GM21447 (cell line): ENCODE results near the gene SNTB2.

Experiments
- ATAC-seq: cut with Tn5 transposase; IDR thresholded peaks from one replicate; pipeline ENCODE4 v1.9.1; 2021; ENCODE audit not compliant: unreplicated experiment

SNTB2 gene

GRCh38 chr16:69338557-69339288 is 151.8 kb downstream of the SNTB2 start:
- ATAC-seq: no peak

GRCh38 chr16:69339289-69340094 is 152.5 kb downstream of the SNTB2 start, which contains the start of the genes COG8 and NIP7:
TSS of gene COG8 (minus strand) at chr16:69339564. CDS start at chr16:69339552, 12 bp downstream.
TSS of gene NIP7 (plus strand) at chr16:69339772. CDS start at chr16:69339830, 58 bp downstream.
- ATAC-seq: peak; percentile 93

- ATAC-seq: no peak
These were observed 153.2 kb downstream of the SNTB2 start for GRCh38 chr16:69340095-69340644.

GRCh38 chr16:69344171-69344570 is 157.2 kb downstream of the SNTB2 start:
- no peak for ATAC-seq

GRCh38 chr16:69345923-69346322 is 159.0 kb downstream of the SNTB2 start:
- no peak for ATAC-seq

- ATAC-seq: no peak
These were observed 159.7 kb downstream of the SNTB2 start for GRCh38 chr16:69346683-69347082.

GRCh38 chr16:69348222-69348621 is 161.3 kb downstream of the SNTB2 start:
- no peak for ATAC-seq

- ATAC-seq: no peak
These were observed 162.6 kb downstream of the SNTB2 start for GRCh38 chr16:69349536-69349935.

- no peak for ATAC-seq
These were observed 163.7 kb downstream of the SNTB2 start for GRCh38 chr16:69350536-69351133.

GRCh38 chr16:69351309-69352027 is 164.5 kb downstream of the SNTB2 start, which contains the start of gene TMED6:
TSS of gene TMED6 (minus strand) at chr16:69351786. CDS start at chr16:69351753, 33 bp downstream.
- ATAC-seq: no peak
